Osteoblast (primary cell): ENCODE data around the gene ADGB. TPM values are rescaled to one million over a fixed set of nuclear protein-coding genes. Genes with fewer than 3 reads are reported as not detected.
"Not testable (repeated sequence)": the region's sequence is repeated elsewhere in the genome, so short reads cannot be mapped to it uniquely, and the experiment has no call there.

ENCODE experiments used
- DNase-seq: peaks from one replicate; pipeline ENCODE4 v3.0.0; 2011; ENCODE audit warnings: low spot score, mixed read lengths; ENCODE audit not compliant: insufficient read length; ENCODE audit errors: missing footprints
- H2AFZ ChIP-seq: 2 replicates; pipeline ENCODE4 v1.6.0; 2011; ENCODE audit warnings: mild to moderate bottlenecking, low read length
- H3K27ac ChIP-seq: 2 replicates; pipeline ENCODE4 v1.5.1; 2011; ENCODE audit warnings: mild to moderate bottlenecking, low read depth, low read length, moderate library complexity
- H3K27me3 ChIP-seq: 2 replicates; pipeline ENCODE4 v1.6.0; 2012; ENCODE audit warnings: mild to moderate bottlenecking, control low read depth, inconsistent platforms, low read length, moderate library complexity; ENCODE audit not compliant: insufficient read depth
- H3K36me3 ChIP-seq: 2 replicates; pipeline ENCODE4 v1.5.1; 2011; ENCODE audit warnings: mild to moderate bottlenecking, low read length, control low read depth, moderate library complexity; ENCODE audit not compliant: insufficient read depth
- H3K4me1 ChIP-seq: 2 replicates; pipeline ENCODE4 v1.5.1; 2011; ENCODE audit warnings: mild to moderate bottlenecking, low read length, control low read depth, moderate library complexity; ENCODE audit not compliant: insufficient read depth
- H3K4me2 ChIP-seq: 2 replicates; pipeline ENCODE4 v1.6.0; 2011; ENCODE audit warnings: mild to moderate bottlenecking, low read length; ENCODE audit not compliant: insufficient read depth
- H3K4me3 ChIP-seq: fragments of 200-600 bp; sonication (generic); 3 replicates; pipeline ENCODE4 v1.5.1; 2012; ENCODE audit warnings: mild to moderate bottlenecking, low read length, inconsistent platforms; ENCODE audit not compliant: insufficient read depth
- H3K79me2 ChIP-seq: 2 replicates; pipeline ENCODE4 v1.6.0; 2012; ENCODE audit warnings: mild to moderate bottlenecking, low read length, control low read depth, inconsistent platforms; ENCODE audit not compliant: insufficient read depth
- H3K9me3 ChIP-seq: 2 replicates; pipeline ENCODE4 v1.5.1; 2011; ENCODE audit warnings: low read depth, low read length, control low read depth
- H4K20me1 ChIP-seq: 2 replicates; pipeline ENCODE4 v1.6.0; 2012; ENCODE audit warnings: mild to moderate bottlenecking, low read length, control low read depth; ENCODE audit not compliant: insufficient read depth
- CTCF ChIP-seq: IDR thresholded peaks from 2 replicates; pipeline ENCODE4 v1.5.1; 2011; ENCODE audit warnings: mild to moderate bottlenecking, low read depth, low read length, moderate library complexity; ENCODE audit errors: extremely low read depth
- total RNA-seq: library from RNA; depleted of rRNA; stranded (reverse); fragments of >200 nt; gene quantifications from 2 replicates; pipeline ENCODE4 v1.2.3, GENCODE V29; 2012

ADGB gene
- total RNA-seq, 1 donor = under 0.01 TPM

GRCh38 chr6:146785001-146785585, 186.3 kb downstream of the ADGB start:
- Histone ChIP-seq H3K4me1 (no peaks in the 10 kb centered on the region), H3K36me3 (no peaks in the 10 kb centered on the region), H2AFZ (peak overlapping the region; percentile 57), H3K4me2 (peak overlapping the region; percentile 63), H3K4me3 (peak overlapping the region; percentile 28), H3K9me3 (no peaks in the 10 kb centered on the region), H4K20me1 (no peaks in the 10 kb centered on the region), H3K27me3 (no peaks in the 10 kb centered on the region), H3K79me2 (no peaks in the 10 kb centered on the region), H3K27ac (no peak overlapping the region)
- DNase-seq = no peak
- peak; percentile 69 for TF ChIP-seq CTCF

- no peak for DNase-seq
- no peaks in the 10 kb centered on the region for H3K4me1 ChIP-seq
- no peaks in the 10 kb centered on the region for H3K36me3 ChIP-seq
- H4K20me1 ChIP-seq = no peaks in the 10 kb centered on the region
- H3K4me3 ChIP-seq = no peak overlapping the region
- no peaks in the 10 kb centered on the region for H3K9me3 ChIP-seq
- no peaks in the 10 kb centered on the region for H3K79me2 ChIP-seq
- TF ChIP-seq CTCF = no peak
- H2AFZ ChIP-seq = no peak overlapping the region
- H3K4me2 ChIP-seq = no peak overlapping the region
- H3K27me3 ChIP-seq = no peaks in the 10 kb centered on the region
- no peak overlapping the region for H3K27ac ChIP-seq
These were observed 189.2 kb downstream of the ADGB start for GRCh38 chr6:146787876-146788508.

- H2AFZ ChIP-seq = no peak overlapping the region
- no peak overlapping the region for H3K27ac ChIP-seq
- H3K4me1 ChIP-seq = no peaks in the 10 kb centered on the region
- no peaks in the 10 kb centered on the region for H3K36me3 ChIP-seq
- DNase-seq = no peak
- no peaks in the 10 kb centered on the region for H4K20me1 ChIP-seq
- TF ChIP-seq CTCF = no peak
- H3K4me3 ChIP-seq = no peak overlapping the region
- H3K9me3 ChIP-seq = no peaks in the 10 kb centered on the region
- H3K27me3 ChIP-seq = no peaks in the 10 kb centered on the region
- no peaks in the 10 kb centered on the region for H3K79me2 ChIP-seq
- H3K4me2 ChIP-seq = no peak overlapping the region
These were observed 191.9 kb downstream of the ADGB start for GRCh38 chr6:146790561-146791091.

GRCh38 chr6:146791930-146792329, 193.2 kb downstream of the ADGB start:
- Histone ChIP-seq H3K27me3 (no peaks in the 10 kb centered on the region), H3K4me2 (no peak overlapping the region), H4K20me1 (no peaks in the 10 kb centered on the region), H3K9me3 (no peaks in the 10 kb centered on the region), H3K4me3 (no peak overlapping the region), H3K79me2 (no peaks in the 10 kb centered on the region), H3K36me3 (no peaks in the 10 kb centered on the region), H3K4me1 (no peaks in the 10 kb centered on the region), H3K27ac (no peak overlapping the region), H2AFZ (no peak overlapping the region)
- DNase-seq = no peak
- no peak for TF ChIP-seq CTCF

- not testable (repeated sequence) for H3K27me3 ChIP-seq, H3K9me3 ChIP-seq, H3K4me2 ChIP-seq, DNase-seq, H3K27ac ChIP-seq, H3K79me2 ChIP-seq, H3K4me3 ChIP-seq, H3K4me1 ChIP-seq, H4K20me1 ChIP-seq, H2AFZ ChIP-seq, H3K36me3 ChIP-seq
These were observed 194.4 kb downstream of the ADGB start for GRCh38 chr6:146793218-146793617.
